Natural killer cell (primary cell): ENCODE measurements around the gene FGG. TPM values are rescaled to one million over a fixed set of nuclear protein-coding genes. Genes with fewer than 3 reads are reported as not detected.

Experiments
- ATAC-seq, 3 donors: fragments of 150-1000 bp in 2 of 3; fragments of 200-7000 bp in 1 of 3; cut with Tn5 transposase; 1 replicate in 1 of 3; 2 replicates in 2 of 3; pipeline ENCODE4 v1.10.0; 2021; ENCODE audit warnings: mild to moderate bottlenecking in 2 of 3, moderate library complexity in 2 of 3
- DNase-seq, 2 donors: peaks; one replicate each; pipeline versions ENCODE4 v3.0.0 to v3.0.0-alpha.2; 2013 to 2021; ENCODE audit warnings: mixed read lengths in 1 of 2
- H3K27ac ChIP-seq: one replicate; pipeline ENCODE4 v1.5.1; 2013; ENCODE audit warnings: mild to moderate bottlenecking, low read length
- H3K27me3 ChIP-seq: one replicate; pipeline ENCODE4 v1.6.1; 2013; ENCODE audit warnings: low read length; ENCODE audit not compliant: control insufficient read depth, insufficient read depth
- H3K36me3 ChIP-seq: one replicate; pipeline ENCODE4 v1.6.1; 2013; ENCODE audit warnings: low read length; ENCODE audit not compliant: control insufficient read depth, insufficient read depth
- H3K4me1 ChIP-seq: one replicate; pipeline ENCODE4 v1.6.1; 2013; ENCODE audit warnings: low read length; ENCODE audit not compliant: control insufficient read depth, insufficient read depth
- H3K4me3 ChIP-seq: one replicate; pipeline ENCODE4 v1.5.1; 2013; ENCODE audit warnings: low read length
- H3K9me3 ChIP-seq: one replicate; pipeline ENCODE4 v1.6.1; 2013; ENCODE audit warnings: low read length; ENCODE audit not compliant: control insufficient read depth, insufficient read depth
- H3K27ac Mint-ChIP-seq, 2 donors: one replicate each; pipeline ENCODE4 v1.8.0; 2022; ENCODE audit warnings: mild to moderate bottlenecking in 2 of 2, mixed read lengths in 2 of 2, moderate library complexity in 1 of 2
- H3K27me3 Mint-ChIP-seq, 2 donors: one replicate each; pipeline ENCODE4 v1.8.0; 2022; ENCODE audit warnings: low read depth in 2 of 2, mixed read lengths in 2 of 2
- H3K36me3 Mint-ChIP-seq: one replicate; pipeline ENCODE4 v1.8.0; 2022; ENCODE audit warnings: mixed read lengths
- H3K4me1 Mint-ChIP-seq, 2 donors: one replicate each; pipeline ENCODE4 v1.8.0; 2022; ENCODE audit warnings: mixed read lengths in 2 of 2
- H3K4me3 Mint-ChIP-seq: one replicate; pipeline ENCODE4 v1.8.0; 2022; ENCODE audit warnings: mild to moderate bottlenecking, moderate library complexity, mixed read lengths
- H3K9me3 Mint-ChIP-seq, 2 donors: one replicate each; pipeline ENCODE4 v1.8.0; 2022; ENCODE audit warnings: mixed read lengths in 2 of 2
- WGBS: methylation state at CpG from one replicate; pipeline ENCODE4 v1.1.7; 2013; ENCODE audit warnings: missing lambda C conversion rate; ENCODE audit not compliant: insufficient coverage; 5-methylcytosine and 5-hydroxymethylcytosine counted together
- intact Hi-C: fragments of 100-400 bp; cut with micrococcal nuclease; formaldehyde crosslinking; loops from one replicate; pipeline ENCODE4 v1.14.2; 2022
- total RNA-seq, 4 donors: library from RNA; stranded (reverse); fragments of 120-200 nt in 1 of 4; gene quantifications; one replicate each; pipeline versions ENCODE4 v1.2.3 to v1.2.4, GENCODE V29; 2013 to 2022
- TF ChIP-seq, protein P1 (sequence below): fragments of 200-600 bp; IDR thresholded peaks from one replicate; pipeline ENCODE4 v1.8.0; 2022; ENCODE audit warnings: antibody characterized with exemption

Gene FGG
- total RNA-seq, 3 donors from 2014 or later (not counting 1 experiment from before 2014, with no cell fraction given) = not detected

DNA sequence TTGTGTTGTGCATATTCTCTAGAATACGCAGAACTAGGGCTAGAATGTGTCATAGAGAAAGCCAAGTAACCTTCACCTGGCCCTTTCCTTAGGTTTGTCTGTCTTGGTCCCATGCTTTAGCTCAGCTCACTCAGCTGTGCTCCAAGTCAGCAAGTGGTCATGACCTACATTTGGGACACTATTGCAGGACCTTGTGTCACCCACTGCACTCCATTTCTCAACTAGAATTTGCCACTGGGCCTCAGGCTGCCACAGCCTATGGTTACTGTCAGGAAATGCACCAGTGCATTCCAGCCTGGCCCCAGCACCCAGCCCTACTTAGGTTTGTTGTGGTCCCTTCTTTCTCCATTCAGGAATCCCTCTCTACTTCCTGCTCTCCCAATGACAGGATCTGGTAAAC lies 7.7 kb upstream of the FGG start:
- no peak for DNase-seq
- Histone ChIP-seq H3K4me3 (no peak overlapping the region), H3K27ac (no peak overlapping the region), H3K4me1 (peaks cover 3% of the 10 kb centered on the region), H3K27me3 (no peaks in the 10 kb centered on the region), H3K36me3 (no peaks in the 10 kb centered on the region), H3K9me3 (no peaks in the 10 kb centered on the region)
- no peak overlapping the region for H3K27ac Mint-ChIP-seq
- TF ChIP-seq, protein P1, sequence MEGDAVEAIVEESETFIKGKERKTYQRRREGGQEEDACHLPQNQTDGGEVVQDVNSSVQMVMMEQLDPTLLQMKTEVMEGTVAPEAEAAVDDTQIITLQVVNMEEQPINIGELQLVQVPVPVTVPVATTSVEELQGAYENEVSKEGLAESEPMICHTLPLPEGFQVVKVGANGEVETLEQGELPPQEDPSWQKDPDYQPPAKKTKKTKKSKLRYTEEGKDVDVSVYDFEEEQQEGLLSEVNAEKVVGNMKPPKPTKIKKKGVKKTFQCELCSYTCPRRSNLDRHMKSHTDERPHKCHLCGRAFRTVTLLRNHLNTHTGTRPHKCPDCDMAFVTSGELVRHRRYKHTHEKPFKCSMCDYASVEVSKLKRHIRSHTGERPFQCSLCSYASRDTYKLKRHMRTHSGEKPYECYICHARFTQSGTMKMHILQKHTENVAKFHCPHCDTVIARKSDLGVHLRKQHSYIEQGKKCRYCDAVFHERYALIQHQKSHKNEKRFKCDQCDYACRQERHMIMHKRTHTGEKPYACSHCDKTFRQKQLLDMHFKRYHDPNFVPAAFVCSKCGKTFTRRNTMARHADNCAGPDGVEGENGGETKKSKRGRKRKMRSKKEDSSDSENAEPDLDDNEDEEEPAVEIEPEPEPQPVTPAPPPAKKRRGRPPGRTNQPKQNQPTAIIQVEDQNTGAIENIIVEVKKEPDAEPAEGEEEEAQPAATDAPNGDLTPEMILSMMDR = no peak
- H3K4me1 Mint-ChIP-seq = peaks cover 8 to 10% of the 10 kb centered on the region in 2 donors
- ATAC-seq = peak in 1 of 3 donors; percentile 14
- H3K4me3 Mint-ChIP-seq = no peak overlapping the region
- H3K36me3 Mint-ChIP-seq = no peaks in the 10 kb centered on the region
- H3K9me3 Mint-ChIP-seq = no peaks in the 10 kb centered on the region
- H3K27me3 Mint-ChIP-seq = peaks cover 0 to 7% of the 10 kb centered on the region in 2 donors
- intact Hi-C loops = no loop called here
- WGBS = 60% methylated on average over 1 of the region's 1 CpG

DNA sequence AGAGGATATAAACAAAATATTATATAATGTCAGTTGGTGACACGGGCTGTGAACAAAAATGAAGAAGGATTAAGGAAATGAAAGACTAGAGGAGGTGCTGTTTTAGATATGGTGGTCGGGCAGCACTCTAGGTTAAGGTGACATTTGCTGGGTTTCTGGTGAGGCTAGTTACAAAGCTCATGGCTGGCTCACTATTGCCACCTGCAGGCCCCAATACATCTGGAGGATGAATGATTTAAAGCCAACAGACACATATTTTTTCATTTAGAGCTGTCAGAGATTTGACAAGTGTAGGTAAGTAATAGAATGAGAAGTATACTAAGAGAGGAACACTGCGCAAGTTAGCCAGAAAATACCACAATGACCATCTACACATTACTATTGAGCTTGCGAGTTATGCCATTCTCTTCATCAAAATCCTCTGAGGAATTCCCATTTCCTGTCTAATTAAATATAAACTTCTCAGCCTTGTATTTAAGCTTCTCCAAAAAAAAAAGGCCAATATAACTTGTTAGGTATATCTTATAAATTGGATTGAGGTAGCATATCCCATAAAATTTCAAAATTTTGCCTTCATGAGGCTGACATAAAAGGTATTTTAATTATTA lies 6.4 kb upstream of the FGG start:
- peak in 1 of 2 donors; percentile 65 for DNase-seq
- H3K36me3 Mint-ChIP-seq = no peaks in the 10 kb centered on the region
- H3K4me1 ChIP-seq = peaks cover 3% of the 10 kb centered on the region
- H3K27ac ChIP-seq = no peak overlapping the region
- H3K9me3 ChIP-seq = no peaks in the 10 kb centered on the region
- H3K4me1 Mint-ChIP-seq = peaks cover 8 to 10% of the 10 kb centered on the region in 2 donors
- H3K4me3 ChIP-seq = no peak overlapping the region
- TF ChIP-seq, protein P1 = peak; percentile 44
- peaks cover 0 to 7% of the 10 kb centered on the region in 2 donors for H3K27me3 Mint-ChIP-seq
- intact Hi-C loops = no loop called here
- H3K36me3 ChIP-seq = no peaks in the 10 kb centered on the region
- no peaks in the 10 kb centered on the region for H3K27me3 ChIP-seq
- ATAC-seq = peak; percentile 45 to 63 (median 62)
- H3K27ac Mint-ChIP-seq = no peak overlapping the region
- 46% methylated on average over 4 of the region's 4 CpGs for WGBS
- H3K9me3 Mint-ChIP-seq = no peaks in the 10 kb centered on the region
- no peak overlapping the region for H3K4me3 Mint-ChIP-seq

DNA sequence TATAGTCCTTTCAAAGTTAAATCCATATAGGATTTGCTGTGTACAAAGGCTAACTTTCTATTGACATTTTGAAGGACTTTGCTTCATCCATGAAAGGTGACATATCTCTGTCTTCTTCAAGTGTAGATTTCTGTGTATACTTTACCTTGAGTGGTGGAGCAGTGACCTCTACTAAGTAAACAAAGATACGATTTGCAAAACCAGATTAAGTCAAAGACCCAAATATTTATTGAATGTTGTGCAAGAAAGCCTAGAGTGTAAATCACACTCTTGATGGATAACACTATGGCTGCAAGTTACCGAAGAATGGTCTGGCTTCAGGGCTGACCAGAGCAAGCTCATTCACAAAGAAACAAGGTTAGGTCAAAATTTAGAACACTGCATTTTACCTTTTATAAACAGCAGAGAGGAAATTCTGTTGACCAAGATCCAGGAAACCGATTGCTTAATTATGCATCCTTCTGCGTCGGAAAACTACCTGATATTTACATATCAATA lies 5.4 kb upstream of the FGG start:
- H3K4me3 Mint-ChIP-seq = no peak overlapping the region
- no peaks in the 10 kb centered on the region for H3K27me3 ChIP-seq
- no peak overlapping the region for H3K27ac Mint-ChIP-seq
- H3K27me3 Mint-ChIP-seq = peaks cover 0 to 4% of the 10 kb centered on the region in 2 donors
- DNase-seq = no peak
- intact Hi-C loops = no loop called here
- peaks cover 8 to 10% of the 10 kb centered on the region in 2 donors for H3K4me1 Mint-ChIP-seq
- no peak overlapping the region for H3K27ac ChIP-seq
- TF ChIP-seq, protein P1 = no peak
- H3K36me3 Mint-ChIP-seq = no peaks in the 10 kb centered on the region
- ATAC-seq = no peak
- H3K9me3 ChIP-seq = no peaks in the 10 kb centered on the region
- no peak overlapping the region for H3K4me3 ChIP-seq
- no peaks in the 10 kb centered on the region for H3K9me3 Mint-ChIP-seq
- peaks cover 3% of the 10 kb centered on the region for H3K4me1 ChIP-seq
- H3K36me3 ChIP-seq = no peaks in the 10 kb centered on the region
- WGBS = 89% methylated on average over 2 of the region's 5 CpGs

DNA sequence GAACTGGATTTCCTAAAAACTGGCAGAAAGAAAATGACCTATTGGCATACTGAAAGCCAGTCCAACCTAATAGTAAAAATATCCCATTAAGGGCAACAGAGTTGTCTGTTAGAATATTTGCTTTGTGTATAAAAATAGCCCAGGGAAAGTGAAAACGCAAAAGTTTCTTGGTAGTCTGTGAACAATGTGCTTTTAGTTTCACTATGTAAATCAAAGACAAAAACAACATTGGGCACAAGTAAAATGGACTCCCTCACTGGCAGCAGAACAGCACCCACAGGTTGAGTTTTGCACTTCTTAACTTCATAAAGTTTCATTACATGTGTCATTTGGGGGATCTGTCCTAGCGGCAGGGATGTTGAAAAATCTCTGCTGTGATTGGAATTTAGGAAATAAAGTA lies 4.3 kb upstream of the FGG start:
- WGBS = 92% methylated on average over 1 of the region's 2 CpGs
- intact Hi-C loops = no loop called here
- Mint-ChIP-seq H3K27me3 (peaks cover 0 to 4% of the 10 kb centered on the region in 2 donors), H3K9me3 (no peaks in the 10 kb centered on the region), H3K4me1 (peaks cover 8 to 10% of the 10 kb centered on the region in 2 donors), H3K27ac (no peak overlapping the region), H3K36me3 (no peaks in the 10 kb centered on the region), H3K4me3 (no peak overlapping the region)
- DNase-seq (peak in 1 of 2 donors; percentile 6), ATAC-seq (peak in 2 of 3 donors; percentile 44 to 55)
- Histone ChIP-seq H3K9me3 (no peaks in the 10 kb centered on the region), H3K27me3 (no peaks in the 10 kb centered on the region), H3K4me3 (no peak overlapping the region), H3K27ac (no peak overlapping the region), H3K36me3 (no peaks in the 10 kb centered on the region), H3K4me1 (peaks cover 3% of the 10 kb centered on the region)
- TF ChIP-seq, protein P1 = no peak
